GM21423 (cell line): ENCODE data around the gene VEPH1.

Experiments
- ATAC-seq: cut with Tn5 transposase; IDR thresholded peaks from one replicate; pipeline ENCODE4 v1.9.1; 2021; ENCODE audit warnings: mild to moderate bottlenecking, moderate library complexity; ENCODE audit not compliant: unreplicated experiment

The VEPH1 gene

DNA sequence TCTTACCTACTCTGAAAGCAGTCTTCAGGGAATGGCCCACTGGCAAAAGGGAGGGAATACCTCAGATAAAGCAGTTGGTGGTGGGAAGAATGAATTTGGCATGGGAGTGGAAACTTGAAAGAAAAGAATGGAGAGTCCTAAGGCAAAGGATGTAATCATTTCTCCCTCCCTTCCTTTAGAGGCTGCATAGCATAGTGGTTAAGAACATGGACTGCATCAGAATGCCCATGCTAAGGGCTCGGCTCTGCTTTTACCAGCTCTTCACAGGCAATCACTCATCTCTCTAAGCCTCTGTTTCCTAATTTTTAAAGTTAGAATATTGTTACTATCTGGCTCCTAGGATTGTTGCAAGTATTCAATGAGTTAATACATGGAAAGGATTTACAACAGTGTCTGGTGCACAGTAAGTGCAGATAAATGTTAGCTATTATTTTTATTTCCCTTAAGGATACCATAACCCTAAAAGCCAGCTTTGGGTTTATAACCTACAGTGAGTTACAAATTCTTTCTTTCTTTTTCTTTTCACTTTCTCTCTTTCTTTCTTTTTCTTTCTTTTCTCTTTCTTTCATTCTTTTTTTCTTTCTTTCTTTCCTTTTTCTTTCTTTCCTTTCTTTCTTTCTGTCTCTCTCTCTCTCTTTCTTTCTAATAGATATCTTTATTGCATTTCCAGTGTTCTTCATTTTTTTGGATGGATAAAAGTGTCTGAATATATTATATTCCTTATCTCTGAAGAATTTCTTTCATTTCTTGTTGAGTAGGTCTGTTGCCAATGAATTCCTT lies 23.6 kb downstream of the VEPH1 start:
- no peak for ATAC-seq

DNA sequence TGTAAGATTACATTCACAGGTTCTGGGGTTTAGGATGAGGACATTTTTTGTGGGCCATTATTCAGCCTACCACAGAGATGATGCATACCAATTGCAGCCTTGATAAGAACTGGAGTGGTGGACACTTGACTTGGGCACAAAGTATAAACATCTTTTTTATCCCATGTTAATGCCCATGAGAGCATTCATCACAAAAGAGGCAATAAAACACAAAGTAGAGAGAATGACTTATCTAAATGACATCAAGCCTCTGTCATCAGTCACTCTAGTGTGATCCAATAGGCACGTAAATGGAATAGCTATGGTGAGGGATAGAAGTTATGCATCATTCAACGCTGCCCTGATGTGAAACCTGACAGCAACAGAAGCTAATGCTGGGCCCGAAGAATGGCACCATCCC lies 25.8 kb downstream of the VEPH1 start:
- no peak for ATAC-seq

DNA sequence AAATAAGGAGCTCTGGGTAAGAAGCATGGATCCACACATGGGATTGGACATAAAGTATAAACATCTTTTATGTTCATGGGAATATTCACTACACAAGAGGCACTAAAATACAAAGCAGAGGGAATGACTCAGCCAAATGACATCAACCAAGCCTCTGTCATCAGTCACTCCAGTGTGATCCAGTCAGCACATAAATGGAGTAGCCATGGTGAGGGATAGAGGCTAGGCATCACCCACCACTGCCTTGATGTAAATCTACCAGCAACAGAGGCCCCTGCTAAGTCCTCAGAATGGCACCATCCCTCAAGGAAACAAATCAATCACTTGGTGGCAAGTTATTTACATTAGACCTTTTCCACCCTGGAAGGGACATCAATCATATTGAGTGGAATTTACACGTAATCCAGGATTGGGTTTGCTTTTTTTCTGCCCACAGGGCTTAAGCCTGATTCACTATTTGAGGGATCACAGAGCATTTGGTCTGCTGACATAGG lies 27.2 kb downstream of the VEPH1 start:
- ATAC-seq: no peak

DNA sequence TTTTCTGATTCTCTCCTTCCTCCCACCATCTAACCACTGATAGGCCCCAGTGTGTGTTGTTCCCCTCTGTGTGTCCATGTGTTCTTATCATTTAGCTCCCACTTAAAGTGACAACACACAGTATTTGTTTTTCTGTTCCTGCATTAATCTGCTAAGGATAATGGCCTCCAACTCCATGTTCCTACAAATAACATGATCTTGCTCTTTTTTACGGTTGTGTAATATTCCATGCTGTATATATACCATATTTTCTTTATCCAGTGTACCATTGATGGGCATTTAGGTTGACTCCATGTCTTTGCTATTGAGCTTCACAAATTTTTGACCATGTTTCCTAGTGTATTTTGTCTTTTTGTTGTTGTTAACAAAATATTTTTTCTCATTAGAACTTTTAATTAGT lies 30.6 kb downstream of the VEPH1 start:
- ATAC-seq: no peak

DNA sequence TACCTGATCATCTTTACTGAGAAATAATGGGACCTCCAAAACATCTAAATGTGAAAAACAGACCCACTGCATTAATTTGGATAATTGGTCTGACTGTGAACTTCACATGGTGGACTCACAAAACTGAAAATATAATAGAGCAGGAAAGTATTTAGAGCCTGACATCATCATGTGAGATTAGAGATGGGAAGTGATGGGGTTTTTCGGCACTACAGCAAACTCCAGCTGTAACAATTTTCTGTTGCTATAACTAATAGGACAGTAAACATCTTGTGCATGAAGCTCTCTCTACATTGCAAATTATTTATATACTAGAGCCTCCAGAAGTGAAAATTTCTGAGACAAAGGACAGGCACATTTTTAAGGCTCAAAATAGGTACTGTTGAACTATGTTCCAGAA lies 32.2 kb downstream of the VEPH1 start:
- no peak for ATAC-seq

DNA sequence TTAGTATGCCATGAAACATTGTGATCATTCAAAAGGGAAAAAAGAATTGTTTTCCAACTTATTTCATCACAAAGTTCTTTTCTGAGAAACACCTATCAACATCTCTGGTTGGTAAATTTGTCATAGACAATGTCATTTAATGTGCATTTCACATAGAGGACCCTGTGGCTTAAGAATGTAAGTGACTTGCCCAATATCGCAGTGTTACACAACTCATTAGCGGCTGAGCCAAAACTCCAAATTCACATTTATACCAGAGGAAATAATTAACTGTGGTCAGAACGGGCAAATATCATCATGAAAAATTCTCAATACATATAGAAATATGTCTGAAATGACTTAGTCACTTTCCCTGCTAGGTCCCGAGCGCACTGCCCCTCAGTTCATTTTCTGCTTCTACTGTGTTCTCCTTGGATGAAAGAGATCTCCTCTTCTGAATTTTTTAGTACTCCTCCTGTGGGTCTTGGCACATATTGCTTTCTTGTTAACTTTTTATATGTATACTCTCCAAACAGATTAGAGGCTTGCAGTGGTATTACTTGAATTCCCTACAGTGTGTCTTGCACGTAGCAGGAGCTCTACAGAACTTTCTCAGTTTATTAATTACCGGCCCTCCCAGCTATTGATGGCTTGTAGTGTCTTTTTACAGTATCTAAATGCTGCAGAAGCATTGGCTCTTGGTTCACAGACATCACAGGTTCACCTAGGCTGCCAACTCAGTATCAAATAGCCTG lies 33.5 kb downstream of the VEPH1 start:
- ATAC-seq: no peak

DNA sequence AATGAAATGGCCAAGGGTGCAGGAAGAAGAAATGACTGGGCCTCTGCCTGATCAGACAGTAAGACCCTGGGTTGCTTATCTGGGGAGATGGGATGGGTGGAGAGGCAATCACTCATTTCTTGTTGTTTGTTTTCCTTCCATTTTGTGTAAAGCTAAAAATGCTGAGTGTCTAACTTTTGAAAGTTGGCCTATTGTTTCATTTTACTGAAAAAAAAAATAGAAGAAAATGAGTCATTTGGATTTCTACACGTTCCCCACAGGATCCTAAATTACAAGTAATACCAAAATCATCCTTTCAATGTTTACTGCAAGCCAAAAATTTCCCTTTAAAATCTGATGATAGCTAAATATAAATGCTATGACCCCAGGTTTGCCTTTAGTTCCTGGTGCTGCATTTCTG lies 36.0 kb downstream of the VEPH1 start:
- no peak for ATAC-seq

DNA sequence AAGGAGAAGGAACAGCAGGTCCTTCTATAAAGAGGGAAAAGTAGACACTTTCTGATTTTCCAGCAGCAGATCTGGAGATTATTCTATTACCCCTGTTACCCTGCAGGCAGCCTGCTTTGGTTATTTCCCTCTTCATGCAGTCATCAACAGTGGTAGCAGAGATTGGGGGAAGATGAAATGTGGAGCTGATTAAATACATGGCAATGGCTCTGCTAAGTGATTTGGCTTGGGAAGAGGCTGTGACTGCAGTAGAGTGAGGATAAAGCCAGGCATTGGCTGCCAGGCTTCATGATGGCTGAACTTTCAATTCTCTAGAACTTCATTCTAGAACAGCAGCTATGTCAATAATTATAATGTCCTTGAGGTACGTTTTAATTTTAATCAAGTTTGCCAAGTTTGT lies 37.5 kb downstream of the VEPH1 start:
- no peak for ATAC-seq

DNA sequence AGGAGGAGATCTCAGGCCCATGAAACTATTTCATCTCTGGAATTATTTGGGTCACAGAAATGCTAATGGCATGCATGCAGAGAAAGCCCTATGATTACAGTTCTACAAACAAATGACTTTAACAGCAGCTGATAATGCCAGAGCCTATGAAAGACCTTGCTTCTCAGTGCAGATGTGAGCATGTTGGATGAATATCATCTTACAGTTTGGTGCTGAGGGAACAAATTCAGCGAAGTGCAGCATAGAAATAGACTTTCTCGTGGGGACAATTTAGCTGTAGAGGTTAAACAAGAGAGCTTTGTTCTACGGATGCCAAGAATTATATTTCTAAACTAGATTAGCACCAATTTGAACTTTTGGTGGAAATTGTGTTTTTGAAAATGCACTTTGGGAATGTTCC lies 38.9 kb downstream of the VEPH1 start:
- ATAC-seq: no peak

DNA sequence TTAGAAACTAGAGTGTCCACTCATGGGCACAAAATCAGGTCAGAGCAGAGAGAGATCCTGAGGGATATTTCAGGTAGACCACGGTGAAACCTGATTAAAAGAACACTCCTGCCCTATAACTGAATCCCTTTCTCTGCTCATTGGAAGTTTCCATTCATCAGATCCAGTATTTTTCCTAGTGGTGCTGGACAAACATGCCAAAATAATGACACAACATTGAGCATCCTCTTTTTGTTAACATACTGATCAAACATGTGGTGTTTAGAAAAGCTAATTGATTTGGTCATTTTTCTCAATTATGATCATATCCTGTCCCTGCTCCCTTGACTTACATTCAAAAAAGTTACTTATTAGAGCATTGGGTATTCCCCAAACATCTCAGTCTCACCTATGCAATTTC lies 39.4 kb downstream of the VEPH1 start:
- ATAC-seq: no peak

DNA sequence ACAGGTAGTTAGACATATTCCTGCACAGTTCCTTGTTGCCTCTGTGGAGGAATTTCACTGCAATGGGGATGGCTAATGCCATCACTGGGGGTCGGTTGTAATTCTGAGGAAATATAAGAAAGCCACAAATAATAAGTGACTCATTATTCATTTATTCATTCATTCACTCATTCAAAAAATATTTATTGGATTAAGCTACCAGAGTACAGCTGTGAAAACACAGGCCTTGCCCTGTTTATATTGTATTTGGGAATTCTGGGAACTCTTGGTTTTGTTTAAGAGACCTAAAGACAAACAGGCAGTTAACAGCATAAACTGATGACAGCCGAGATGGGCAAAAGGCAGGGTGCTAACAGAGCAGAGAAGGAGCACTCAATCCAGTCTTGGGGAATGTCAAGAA lies 43.0 kb downstream of the VEPH1 start:
- ATAC-seq: no peak

DNA sequence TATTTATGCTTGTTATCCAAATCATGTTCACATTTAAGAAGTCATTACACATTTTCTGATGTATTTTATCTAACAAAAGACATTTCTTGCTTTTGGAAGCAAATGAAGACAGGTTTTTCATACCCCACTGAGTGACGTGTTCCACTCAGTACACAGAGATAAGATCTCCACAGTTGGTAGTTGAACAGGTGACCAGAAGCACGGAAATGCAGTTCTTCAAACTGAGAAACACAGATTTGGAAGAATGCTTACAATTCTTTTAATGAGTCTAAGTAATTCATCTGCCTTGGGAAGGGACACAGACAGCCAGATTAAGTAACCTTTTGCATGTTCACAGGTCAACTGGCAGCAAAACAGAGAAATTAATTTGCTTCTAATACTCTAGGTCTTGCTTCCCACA lies 43.5 kb downstream of the VEPH1 start:
- ATAC-seq: no peak

DNA sequence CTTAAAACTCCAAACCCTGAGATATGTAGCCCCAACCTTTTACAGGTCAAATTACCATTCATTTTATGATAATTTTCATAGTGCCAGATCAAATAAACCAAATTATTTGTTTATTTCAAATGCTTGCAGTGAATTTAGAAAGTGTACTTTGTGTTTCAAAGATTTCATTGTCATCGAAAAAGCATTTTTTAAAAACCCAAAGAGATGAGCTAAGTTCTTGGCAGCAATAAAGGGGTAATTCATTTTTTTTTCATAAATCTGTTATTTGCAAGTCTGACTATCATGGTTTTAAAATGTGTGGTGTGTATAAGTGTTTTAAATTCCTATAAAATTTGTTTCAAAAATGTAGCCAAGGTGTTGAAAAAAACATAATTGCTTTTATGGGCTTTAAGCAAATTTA lies 49.4 kb downstream of the VEPH1 start:
- no peak for ATAC-seq

DNA sequence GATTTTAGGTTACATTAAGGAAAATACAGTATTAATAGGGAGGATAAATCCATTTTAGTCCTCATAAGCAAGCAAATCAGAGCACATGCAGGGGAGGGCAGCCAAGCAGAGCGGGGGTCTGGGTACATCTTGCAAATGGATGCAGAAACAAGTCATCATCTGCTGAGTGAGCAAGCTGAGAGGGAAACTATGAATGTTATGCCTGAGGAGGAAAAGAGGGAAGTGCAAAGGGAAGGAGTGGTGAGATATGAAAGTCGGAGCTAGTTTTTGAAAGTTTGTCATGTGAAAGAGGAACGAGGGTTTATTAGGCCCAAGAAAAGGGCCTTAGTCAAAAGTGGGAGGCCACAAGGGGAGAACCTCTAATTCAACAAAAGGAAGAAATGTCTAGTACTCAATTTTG lies 51.1 kb downstream of the VEPH1 start:
- no peak for ATAC-seq

DNA sequence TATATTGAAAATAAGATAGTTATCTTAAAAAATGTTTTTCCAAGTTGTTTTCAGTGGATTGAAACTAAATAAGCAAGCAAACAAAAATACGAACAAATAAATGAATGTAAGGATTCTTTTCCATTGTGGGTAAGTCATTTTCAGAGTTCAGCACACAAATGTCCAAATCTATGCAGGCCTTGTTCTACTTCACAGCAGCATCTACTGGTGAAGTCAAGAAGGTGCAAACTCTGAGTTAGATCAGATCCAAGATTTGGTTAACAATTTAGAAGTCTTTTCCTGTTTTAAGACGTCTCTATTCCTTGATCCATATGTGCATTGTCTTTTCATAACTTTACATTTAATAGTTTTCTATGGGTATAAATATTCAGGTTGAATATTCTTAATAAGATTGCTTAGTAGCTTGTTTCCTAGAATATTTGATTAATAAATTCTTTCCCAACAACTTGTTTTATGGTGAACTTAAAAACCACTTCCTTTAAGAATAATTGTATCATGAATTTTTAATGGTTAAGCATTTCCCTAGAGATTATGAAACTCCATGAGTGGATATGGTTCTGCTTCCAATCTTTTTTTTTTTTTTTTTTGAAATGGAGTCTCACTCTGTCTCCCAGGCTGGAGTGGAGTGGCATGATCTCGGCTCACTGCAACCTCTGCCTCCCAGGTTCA lies 56.1 kb downstream of the VEPH1 start:
- ATAC-seq: no peak

DNA sequence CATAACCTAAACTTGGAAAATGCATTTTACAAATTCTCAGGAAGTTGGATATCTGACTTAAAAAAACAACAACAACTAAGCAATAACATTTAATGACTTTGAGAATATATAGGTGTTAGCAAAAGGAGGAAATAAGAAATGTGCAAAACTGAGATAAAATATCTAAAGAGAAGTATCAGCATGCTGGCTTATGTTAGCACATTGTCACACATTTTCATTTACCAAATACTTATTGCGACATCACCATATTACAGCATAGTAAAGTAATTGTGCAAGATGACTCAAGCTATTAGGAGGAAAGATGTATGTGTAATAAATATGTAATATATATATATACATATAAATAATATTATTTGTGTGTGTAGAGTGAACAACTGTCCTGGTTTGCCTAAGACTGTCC lies 57.4 kb downstream of the VEPH1 start:
- no peak for ATAC-seq

DNA sequence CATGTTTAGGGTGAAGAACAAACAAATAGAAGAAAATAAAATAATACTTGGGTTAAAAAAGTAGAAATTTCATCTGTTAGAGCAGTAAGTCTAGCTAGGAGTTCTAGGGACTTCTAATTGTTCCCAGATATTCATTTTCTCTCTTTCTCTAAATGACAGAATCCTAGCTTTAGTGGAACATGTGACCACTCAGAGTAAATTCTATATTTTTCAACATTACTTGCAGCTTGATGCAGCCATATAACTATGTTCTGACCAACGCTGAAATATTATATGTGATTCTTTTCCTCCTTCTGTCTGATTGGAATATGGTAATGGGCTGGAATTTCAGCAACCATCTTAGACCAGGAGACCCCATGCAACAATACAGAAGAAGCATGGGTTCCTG lies 58.4 kb downstream of the VEPH1 start:
- ATAC-seq: no peak

DNA sequence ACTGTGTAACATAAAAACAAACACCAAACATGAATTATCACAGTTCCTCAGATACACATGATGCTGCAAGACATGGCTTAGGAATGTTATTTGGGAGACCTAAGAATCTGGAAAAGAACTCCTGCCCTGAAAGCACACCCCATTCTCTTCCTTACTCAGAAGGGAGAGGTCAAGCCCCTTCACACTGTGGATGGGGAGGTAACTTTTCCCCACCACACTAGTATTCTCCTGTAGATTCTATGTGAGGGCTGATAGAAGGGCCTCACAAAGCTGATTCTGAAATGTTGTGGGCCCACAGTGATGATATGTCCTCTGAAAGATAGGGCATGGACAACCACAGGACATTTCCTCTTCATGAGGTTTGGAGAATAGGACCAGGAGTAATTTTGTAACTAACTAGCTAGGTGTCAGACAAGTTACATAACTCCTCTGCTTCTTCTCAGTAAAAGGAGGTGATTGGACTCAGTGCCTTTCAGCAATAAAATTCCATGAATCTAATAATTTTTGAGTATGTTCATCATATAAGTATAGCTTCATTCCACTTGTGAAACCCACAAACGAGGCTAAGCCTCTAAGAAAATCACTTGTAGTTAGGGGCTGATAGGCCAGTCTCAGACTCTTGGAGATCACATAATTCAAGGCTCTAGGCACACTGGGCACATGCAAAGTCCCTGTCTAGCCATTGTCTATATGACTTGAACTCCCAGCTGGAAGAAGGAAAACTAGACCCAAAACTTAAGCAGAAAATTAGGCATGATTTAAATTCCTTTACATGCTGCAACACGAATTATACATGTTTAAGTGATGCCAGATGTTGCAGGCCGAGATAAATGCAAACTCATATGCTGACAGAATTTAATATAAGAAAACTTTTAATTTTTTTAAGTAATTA lies 59.1 kb downstream of the VEPH1 start:
- no peak for ATAC-seq

DNA sequence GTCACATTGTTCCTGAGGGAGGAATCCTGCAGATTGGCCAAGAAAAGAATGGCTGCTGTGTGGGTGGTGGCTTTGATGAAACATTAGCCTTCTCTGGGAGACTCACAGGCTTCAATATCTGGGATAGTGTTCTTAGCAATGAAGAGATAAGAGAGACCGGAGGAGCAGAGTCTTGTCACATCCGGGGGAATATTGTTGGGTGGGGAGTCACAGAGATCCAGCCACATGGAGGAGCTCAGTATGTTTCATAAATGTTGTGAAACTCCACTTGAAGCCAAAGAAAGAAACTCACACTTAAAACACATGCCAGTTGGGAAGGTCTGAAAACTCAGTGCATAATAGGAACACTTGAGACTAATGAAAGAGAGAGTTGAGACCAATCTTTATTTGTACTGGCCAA lies 60.5 kb downstream of the VEPH1 start:
- ATAC-seq: no peak

DNA sequence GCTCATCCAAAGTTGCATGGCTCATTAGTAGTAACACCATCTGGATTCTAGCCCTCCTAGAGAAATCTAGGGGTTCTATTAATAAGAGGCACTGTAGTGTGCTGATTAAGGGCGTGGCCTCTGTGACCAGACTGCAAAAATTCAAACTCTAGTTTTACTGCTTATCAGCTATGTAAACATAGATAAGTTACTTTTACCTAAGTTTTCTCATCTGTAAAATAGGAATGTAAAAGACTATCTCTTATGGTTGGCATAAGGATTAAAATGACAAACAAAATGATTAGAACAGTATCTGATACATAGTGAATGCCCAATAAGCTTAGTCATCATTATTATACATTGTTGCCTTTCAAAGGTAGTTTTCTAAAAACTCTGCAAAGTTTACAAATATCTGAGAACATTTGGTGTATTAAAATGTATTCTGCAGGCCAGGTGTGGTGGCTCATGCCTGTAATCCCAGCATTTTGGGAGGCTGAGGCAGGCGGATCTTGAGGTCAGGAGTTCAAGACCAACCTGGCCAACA lies 62.1 kb downstream of the VEPH1 start:
- ATAC-seq: no peak
